GM12891 (cell line): ENCODE results near the gene TMEM214.

Source experiments
- POLR2A ChIP-seq: IDR thresholded peaks from 2 replicates; pipeline ENCODE4 v1.6.1; 2011; ENCODE audit warnings: low read depth, low read length, control low read depth
- POLR2AphosphoS5 ChIP-seq: IDR thresholded peaks from 2 replicates; pipeline ENCODE4 v1.6.1; 2011; ENCODE audit warnings: low read depth, low read length, control low read depth
- SPI1 ChIP-seq: IDR thresholded peaks from 2 replicates; pipeline ENCODE4 v1.6.1; 2011; ENCODE audit warnings: low read depth, low read length, control low read depth
- TAF1 ChIP-seq: IDR thresholded peaks from 2 replicates; pipeline ENCODE4 v1.6.1; 2011; ENCODE audit warnings: low read depth, low read length, control low read depth

GRCh38 chr2:26991717-26992116, 41.0 kb upstream of the TMEM214 start:
- TF ChIP-seq POLR2A: no peak
- no peak for TF ChIP-seq SPI1
- no peak for TF ChIP-seq POLR2AphosphoS5
- TF ChIP-seq TAF1: no peak
